Measurements from ENCODE around the gene FKBP8.

The FKBP8 gene

DNA sequence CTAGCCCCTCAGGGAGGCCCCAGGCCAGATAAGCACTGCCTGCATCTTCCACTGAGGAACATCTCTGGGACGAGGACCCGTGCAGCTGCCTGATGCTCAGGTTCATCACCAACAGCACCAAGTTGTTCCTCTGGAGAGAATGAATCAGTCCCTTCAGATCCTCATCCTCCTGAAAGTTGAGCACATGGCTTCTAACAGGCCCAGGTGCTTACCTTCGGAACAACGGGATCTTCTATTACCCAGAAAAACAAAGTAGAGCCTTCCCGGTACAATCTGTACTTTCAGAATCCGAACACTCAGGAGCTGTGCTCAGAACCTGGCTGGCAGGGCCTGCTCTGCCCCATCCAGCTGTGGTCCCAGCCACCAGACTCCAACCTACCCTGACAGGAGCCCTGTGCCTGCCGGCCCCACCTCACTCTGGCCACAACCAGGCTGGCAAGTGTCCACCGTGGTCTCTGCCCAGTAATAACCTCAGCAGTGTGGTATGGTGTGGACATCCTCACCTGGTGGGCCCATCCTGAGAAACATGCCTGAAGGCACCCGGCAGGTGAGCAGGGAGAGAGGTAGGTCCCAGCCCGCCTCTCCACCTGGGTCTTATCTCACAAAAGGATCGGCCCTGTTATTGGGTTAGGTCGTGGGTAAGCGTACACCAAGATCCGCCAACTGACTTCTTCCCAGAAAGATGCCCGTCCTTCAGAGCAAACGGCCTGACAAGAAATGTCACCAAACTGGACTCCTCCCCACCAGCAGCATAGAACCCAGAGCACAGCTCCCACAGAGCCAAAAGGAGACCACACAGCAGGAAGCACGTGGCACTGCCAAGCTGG, 55.6 kb downstream of the FKBP8 start:
- no peak for DNase-seq (ENCODE audit: low read depth in 1 of 2, low spot score in 1 of 2)

DNA sequence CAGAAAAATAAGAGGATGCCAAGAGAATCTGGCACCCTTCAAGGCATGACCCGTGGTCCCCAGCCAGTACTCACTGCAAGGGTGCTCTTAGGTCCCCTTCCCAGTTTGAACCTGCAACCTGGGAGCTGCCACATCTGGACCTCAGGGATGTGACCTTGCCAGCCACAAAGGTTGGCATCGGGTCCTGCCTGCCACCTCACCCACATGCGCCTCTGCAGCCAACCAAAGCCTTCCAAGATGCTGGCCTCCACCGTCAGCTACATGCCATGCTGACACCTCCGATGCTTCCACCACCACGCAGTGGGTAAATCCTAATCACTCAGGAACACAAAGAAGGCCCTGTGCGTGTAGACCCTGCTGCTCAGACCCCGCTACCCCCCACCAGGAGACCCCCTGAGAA, 56.6 kb downstream of the FKBP8 start:
- DNase-seq (ENCODE audit: low read depth in 1 of 2, low spot score in 1 of 2): no peak

DNA sequence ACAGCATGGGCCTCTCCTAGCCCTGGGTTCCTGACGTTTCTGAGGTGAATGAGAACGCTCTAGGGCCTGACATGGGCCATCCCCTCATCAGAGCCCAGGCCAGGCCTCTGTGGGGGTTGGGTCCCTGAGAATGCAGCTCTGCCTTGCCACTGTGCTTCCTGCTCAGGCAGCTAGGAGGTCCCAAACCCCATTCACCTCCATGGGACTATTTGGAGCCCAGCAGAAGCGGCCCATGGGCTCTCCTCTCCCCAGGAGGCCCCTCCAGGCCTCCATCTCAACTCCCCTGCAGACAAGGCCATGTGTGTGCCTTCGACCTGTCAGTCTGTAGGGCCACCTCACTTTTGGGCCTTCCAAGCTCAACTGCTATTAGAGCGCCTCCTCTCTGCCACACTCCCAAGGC, 58.4 kb downstream of the FKBP8 start:
- DNase-seq (ENCODE audit: low read depth in 1 of 2, low spot score in 1 of 2): no peak

DNA sequence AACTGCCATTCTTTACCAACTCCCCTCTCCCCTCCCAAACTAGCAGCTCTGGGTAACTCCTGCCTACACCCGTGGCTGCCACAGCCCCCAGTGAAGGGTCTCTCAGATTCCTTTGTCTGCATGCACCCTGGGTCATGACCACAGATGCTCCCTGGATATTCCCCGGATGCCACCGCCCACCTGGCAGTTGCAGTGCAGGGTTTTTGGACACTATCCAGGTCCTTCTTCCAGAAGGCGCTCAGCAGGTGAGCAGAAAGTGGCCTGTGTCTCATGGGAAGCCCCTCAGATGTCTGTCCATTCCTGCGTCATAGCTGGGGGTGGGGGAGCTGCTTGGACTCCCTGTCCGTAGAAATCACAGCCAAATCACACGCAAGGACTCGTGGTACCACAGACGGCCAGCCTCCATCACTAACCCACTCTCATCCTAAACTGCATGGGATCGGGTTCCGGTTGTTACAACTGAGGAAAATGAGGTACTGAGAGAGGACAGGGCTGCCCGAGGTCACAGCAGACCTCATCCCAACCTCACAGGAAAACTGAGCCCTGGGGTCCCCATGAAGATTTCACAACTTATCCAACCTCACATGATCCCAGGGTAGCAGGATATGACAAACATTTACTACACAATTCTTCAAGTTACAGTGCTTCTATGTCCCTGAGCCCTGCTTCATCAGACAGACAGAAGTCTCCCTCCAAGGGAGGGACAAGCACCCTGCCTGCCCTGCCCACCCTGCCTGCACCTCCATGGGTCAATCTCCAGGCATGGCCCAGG, 60.1 kb downstream of the FKBP8 start:
- no peak for DNase-seq (ENCODE audit: low read depth in 1 of 2, low spot score in 1 of 2)

Data from activated CD4-positive, alpha-beta T cell treated with anti-CD3 and anti-CD28 coated beads, Interleukin-2, amount 50 U/mL, for 24 hours (primary cell).